Measurements from ENCODE around the gene C17orf107.
"Not testable (repeated sequence)": the region's sequence is repeated elsewhere in the genome, so short reads cannot be mapped to it uniquely, and the experiment has no call there.

The C17orf107 gene

DNA sequence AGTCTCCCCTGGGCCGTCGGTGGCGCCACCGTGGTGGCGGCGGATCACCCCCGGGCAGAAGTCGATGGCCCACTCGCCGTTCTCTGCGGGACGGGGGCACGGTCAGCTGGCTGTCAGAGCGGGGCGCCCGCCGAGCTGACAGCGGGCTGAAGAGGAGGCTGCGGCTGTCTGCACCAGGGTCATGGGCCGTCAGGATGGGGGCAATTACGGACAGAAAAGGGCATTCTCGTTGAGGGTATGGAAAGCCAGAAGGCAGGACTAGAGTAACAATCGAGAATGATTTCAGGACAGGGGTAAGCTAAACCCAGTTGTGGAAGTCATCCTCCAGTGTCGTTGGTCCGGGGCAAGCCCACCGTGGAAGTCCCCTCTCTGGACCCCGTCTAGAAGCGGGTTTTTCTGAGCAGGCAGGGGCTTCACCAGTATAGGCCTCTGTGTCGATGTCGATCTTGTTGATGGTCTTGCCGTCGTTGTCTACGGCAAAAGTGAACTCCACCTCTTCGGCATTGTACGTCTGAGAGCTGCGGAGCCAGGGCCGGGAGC lies 1.8 kb downstream of the C17orf107 start:
- no peak for DNase-seq

DNA sequence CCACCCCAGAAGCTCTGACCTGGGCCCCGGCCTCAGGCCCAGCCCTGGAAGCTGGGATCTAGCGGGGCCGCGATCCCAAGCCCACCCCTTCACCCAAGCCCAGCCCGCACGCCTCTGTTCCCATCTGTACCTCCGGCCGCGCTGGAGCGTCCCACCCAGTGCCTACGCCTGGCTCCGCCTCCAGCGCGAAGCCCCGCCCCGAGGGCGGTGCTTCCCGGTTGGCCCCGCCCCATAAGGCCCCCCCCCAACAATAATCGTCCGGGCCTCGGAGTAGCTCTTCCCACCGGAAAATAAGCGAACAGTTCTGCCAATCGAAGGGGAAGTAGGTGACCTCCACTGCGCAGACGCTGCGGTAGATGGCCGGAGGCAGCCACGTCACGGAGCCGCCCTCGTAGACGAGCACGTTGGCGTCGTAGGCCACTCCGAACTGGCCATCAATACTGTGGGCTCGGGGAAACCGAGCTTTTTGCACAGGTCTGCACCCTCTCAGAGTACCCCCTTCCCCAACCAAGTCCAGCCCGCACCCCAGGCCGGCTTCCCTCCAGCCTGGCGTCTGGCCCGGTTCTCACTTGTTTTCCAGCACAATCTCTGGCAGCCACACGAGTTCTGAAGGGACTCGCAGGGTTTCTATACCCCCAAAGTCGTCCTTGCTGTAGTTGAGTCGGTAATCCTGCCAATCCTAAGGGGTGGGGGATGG lies 2.5 kb downstream of the C17orf107 start:
- DNase-seq, result no peak

DNA sequence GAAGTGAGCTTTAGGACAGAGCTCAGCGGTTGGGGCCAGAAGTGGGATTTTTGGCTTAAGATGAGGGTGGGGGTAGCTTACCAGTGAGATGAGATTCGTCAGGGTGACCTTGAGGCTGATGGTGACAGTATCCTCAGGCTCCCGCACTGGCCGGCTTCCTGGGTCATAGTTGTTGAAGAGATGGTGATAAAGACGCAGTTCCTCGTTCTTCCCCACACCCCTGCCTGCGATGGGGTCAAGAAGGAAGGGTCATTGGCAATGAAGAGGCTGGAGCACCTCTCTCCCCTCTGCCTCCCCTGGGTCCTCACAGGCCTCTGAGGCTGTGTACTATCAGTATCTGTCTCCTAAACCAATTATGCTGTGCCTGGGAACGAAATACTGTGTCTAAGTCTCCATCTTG lies 3.2 kb downstream of the C17orf107 start:
- DNase-seq, result no peak

DNA sequence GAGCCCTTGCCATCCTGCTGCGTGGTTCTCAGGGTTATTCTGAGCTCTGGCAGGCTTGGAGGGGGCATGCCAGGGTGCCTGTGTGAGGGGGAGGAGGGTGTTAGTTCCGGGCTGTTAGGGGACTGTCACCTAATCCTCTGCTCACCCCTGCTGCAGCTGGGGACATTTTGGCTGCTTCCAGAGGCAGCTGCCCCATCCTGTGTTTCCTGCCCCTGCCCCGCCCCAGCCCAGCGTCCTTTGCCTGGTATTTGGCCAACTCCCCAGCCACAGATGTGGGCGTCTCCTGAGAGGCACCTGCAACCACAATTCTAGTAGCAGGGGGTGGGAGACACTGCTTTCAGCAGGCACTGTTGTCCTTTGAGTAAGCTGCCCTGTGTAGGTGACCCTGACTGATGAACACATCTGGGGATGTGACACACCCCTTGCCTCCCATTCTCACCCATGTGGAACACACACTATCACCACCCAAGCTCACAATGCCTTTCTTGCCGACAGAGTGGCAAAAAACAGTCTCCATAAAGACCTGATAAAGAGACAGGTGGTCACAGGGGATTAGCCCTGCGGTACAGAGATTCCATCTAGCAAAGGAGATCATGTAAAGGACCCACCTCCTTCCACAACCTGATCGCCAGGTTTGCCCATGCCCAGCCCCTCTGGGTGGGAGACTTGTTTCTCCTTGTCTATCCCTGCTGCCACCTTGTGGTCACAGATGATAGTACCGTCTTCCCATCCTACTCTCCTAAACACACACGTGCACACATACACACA lies 3.9 kb downstream of the C17orf107 start, which contains the start of gene CHRNE:
Gene CHRNE (minus strand): TSS at position 48 of the 768 bp plus-strand sequence. CDS start 35 bp downstream, at position 13.
- DNase-seq, result peak; percentile 90

DNA sequence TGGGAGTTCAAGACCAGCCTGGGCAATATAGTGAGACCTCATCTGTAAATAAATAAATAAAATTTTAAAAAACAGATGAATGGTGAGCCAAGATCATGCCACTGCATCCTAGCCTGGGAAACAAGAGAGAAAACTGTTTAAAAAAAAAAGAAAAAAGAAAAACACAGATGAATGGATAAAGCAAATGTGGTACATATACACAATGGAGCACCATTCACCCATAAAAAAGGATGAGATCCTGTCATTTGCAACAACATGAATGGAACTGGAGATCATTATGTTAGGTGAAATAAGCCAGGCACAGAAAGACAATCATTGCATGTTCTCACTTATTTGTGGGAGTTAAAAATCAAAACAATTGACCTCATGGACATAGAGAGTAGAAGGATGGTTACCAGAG lies 7.3 kb downstream of the C17orf107 start:
- DNase-seq, result not testable (repeated sequence)

DNA sequence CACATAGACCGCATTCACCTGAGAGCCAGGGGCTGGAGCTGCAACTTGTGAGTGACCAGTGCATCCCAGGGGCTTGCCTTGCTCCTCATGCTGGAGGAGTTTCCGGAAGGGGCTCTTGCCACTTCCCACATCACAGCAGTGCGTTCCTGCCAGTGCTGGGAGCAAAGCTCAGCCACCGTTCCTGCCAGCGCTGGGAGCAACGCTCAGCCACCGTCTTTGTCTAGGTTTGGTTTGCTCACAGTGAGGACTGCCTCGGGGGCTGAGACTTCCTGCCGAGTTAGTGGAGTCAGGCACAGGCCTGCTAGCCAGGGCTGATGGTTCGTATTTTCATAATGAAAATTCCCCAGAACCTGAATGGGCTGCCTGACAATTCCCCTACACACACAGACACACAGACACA lies 9.0 kb downstream of the C17orf107 start:
- DNase-seq, result no peak

DNA sequence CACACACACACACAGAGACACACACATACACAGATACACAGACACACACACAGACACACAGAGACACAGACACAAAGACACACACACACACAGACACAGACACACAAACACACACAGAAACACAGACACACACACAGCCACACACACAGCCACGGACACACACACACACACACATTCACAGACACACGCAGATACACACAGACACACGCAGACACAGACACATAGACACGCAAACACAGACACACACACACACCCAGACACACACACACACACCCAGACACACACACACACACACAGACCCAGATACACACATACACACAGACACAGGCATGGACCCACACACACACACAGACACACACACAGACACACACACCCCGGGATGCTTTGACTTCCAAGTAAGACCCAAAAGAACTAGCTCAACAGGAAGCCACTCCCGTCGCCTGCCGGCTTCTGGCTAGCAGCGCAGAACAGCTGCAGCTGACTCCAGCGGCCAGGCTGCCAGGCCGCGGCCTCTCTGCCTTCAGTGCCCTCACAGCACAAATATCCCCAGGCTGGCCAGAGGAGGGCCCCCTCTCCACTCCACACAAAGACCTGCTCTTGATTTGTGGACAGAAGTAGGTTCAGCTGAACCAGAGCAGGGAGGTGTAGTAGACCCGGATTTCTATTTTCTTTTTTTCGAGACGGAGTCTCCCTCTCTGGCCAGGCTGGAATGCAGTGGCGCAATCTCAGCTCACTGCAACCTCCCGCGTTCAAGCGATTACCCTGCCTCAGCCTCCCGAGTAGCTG lies 9.6 kb downstream of the C17orf107 start:
- DNase-seq, result peak; percentile 71

DNA sequence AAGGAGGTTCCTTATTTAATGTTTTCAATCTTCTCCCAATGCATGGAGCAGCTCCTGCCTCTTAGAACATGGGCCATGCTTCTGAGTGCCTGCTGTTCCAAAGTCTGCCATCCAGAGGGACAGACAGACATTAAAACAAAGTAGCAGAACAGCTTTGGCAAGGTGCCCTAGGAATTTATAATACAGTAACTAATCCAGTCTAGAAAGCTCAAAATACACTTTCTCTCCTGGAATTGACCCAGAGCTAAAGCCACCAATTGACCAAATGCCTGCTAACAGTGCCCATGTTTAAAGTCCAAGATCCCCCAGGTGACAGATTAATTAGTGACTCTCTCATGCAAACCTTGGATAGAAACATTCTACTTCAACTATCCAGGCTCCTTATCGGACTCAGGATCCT lies 14.7 kb downstream of the C17orf107 start:
- DNase-seq, result no peak

GRCh38 chr17:4914551-4914950 lies 15.2 kb downstream of the C17orf107 start:
- DNase-seq, result not testable (repeated sequence)

DNA sequence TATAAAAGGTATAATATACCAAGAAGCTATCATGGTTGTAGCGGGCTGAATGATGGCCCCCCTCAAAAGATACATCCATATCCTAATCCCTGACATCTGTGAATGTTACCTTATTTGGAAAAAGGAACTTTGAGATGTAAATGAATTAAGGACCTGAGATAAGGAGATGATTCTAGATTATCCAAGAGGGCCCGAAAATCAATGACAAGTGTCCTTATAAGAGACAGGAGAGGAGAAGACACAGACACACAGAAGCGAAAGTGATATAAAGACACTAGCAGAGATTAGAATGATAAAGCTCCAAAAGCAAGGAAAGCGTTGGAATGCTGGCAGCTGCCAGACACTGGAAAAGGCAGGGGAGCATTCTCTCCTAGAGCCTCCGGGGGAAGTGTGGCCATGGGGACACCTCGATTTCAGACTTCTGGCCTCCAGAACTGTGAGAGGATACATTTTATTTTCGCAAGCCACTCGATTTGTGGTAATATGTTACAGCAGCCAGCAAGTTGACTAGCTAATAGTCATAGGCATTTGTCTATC lies 20.2 kb downstream of the C17orf107 start:
- no peak for DNase-seq

- no peak for DNase-seq
These were observed 21.2 kb downstream of the C17orf107 start for GRCh38 chr17:4920351-4921048.

DNA sequence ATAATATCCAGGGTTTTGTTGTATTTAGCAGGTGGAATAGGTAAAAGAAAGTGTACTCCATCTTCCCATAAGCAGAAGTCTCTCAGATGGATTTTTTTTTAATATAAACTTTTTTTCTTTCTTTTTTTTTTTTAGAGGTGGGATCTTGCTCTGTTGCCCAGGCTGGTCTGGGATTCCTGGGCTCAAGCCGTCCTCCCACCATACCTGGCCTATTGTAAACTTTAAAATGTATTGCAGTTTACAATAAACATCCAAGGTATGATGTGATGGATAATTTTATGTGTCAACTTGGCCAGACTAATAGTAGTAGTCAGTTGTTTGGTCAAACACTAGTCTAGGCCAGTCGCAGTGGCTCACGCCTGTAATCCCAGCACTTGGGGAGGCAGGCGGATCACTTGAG lies 22.0 kb downstream of the C17orf107 start:
- DNase-seq, result no peak

DNA sequence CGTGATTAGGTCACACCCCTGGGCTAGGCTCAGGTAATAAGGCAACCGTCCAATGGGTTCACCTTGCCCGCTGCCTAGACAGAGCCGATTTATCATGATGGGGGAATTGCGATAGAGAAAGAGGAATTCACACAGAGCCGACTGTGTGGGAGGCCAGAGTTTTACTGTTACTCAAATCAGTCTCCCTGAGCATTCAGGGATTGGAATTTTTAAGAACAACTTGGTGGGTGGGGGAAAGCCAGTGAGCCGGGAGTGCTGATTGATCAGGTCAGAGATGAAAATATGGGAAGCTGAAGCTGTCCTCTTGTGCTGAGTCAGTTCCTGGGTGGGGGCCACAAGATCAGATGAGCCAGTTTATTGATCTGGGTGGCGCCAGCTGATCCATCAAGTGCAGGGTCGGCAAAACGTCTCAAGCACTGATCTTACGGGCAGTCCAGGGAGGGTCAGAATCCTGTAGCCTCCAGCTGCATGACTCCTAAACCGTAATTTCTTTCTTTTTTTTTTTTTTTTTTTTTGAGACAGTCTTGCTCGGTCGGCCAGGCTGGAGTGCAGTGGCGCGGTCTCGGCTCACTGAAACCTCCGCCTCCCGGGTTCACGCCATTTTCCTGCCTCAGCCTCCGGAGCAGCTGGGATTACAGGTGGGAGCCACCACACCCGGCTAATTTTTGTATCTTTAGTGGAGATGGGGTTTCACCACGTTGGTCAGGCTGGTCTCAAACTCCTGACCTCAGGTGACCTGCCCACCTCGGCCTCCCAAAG lies 27.4 kb downstream of the C17orf107 start:
- DNase-seq, result not testable (repeated sequence)

DNA sequence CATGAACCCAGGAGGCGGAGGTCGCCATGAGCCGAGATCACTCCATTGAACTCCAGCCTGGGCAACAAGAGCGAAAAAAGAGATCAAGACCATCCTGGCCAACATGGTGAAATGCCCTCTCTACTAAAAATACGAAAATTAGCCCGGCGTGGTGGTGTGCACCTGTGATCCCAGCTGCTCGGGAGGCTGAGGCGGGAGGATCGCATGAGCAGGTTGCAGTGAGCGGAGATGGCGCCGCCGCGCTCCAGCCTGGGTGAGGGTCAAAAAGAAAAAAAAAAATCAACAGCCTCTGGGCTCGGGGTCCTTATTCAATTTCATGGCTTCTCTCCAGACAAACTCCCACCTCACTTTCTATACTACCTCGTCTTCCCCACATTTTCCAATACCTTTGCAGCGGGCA lies 29.5 kb downstream of the C17orf107 start:
- no peak for DNase-seq

GRCh38 chr17:4931963-4932362 lies 32.6 kb downstream of the C17orf107 start, which contains the start of gene GP1BA:
Gene GP1BA, plus strand, starts transcription at chr17:4932277. Its CDS starts 328 bp downstream, at chr17:4932605.
- DNase-seq, result no peak

DNA sequence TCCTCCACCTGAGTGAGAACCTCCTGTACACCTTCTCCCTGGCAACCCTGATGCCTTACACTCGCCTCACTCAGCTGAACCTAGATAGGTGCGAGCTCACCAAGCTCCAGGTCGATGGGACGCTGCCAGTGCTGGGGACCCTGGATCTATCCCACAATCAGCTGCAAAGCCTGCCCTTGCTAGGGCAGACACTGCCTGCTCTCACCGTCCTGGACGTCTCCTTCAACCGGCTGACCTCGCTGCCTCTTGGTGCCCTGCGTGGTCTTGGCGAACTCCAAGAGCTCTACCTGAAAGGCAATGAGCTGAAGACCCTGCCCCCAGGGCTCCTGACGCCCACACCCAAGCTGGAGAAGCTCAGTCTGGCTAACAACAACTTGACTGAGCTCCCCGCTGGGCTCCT lies 33.4 kb downstream of the C17orf107 start:
- DNase-seq, result no peak

GRCh38 chr17:4933646-4934045 lies 34.3 kb downstream of the C17orf107 start:
- no peak for DNase-seq

DNA sequence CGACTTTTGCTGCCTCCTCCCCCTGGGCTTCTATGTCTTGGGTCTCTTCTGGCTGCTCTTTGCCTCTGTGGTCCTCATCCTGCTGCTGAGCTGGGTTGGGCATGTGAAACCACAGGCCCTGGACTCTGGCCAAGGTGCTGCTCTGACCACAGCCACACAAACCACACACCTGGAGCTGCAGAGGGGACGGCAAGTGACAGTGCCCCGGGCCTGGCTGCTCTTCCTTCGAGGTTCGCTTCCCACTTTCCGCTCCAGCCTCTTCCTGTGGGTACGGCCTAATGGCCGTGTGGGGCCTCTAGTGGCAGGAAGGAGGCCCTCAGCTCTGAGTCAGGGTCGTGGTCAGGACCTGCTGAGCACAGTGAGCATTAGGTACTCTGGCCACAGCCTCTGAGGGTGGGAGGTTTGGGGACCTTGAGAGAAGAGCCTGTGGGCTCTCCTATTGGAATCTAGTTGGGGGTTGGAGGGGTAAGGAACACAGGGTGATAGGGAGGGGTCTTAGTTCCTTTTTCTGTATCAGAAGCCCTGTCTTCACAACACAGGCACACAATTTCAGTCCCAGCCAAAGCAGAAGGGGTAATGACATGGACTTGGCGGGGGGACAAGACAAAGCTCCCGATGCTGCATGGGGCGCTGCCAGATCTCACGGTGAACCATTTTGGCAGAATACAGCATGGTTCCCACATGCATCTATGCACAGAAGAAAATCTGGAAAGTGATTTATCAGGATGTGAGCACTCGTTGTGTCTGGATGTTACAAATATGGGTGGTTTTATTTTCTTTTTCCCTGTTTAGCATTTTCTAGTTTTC lies 35.0 kb downstream of the C17orf107 start:
- DNase-seq, result peak; percentile 8

- no peak for DNase-seq
These were observed 36.3 kb downstream of the C17orf107 start for GRCh38 chr17:4935650-4936049.

DNA sequence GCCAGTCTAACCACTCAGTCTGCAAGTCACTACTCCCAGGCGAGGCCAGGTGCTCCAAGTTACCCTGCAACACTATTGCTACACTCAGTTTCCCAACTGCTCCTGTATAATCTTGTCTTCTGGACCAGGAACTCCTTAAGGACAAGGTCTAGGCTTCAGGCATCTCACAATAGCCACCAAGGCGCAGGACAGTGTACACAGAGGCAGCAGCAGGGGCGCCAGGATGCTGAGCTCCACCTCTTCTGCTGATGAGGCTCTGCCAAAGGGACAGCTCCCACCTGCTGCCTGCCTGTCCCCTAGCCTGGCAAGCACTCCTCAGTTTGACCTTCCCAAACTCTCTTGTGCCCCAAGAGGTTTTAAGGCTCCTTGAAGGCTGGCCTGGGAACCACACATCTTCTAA lies 37.1 kb downstream of the C17orf107 start:
- no peak for DNase-seq

- no peak for DNase-seq
These were observed 38.2 kb downstream of the C17orf107 start for GRCh38 chr17:4937553-4937952.

Data from NCI-H510A treated with DMSO at 0.1 percent for 48 hours (cell line).